Ramos (cell line): ENCODE measurements around the gene MAP7.
"Not testable (repeated sequence)": the region's sequence is repeated elsewhere in the genome, so short reads cannot be mapped to it uniquely, and the experiment has no call there.

Experiments
- in situ Hi-C: fragments of 300-500 bp; cut with MboI; formaldehyde crosslinking; loops from one replicate; pipeline ENCODE4 v1.14.3; 2022; ENCODE audit warnings: low sequenced_read_pairs; ENCODE audit not compliant: unreplicated experiment

Gene MAP7

GRCh38 chr6:136483906-136484305 is 66.3 kb downstream of the MAP7 start:
- in situ Hi-C loops = no loop called here

GRCh38 chr6:136483005-136483404 is 67.2 kb downstream of the MAP7 start:
- in situ Hi-C loops = not testable (repeated sequence)

- in situ Hi-C loops = no loop called here
Observed at GRCh38 chr6:136477548-136477947, 72.7 kb downstream of the MAP7 start.

GRCh38 chr6:136475686-136476085 is 74.5 kb downstream of the MAP7 start:
- in situ Hi-C loops = no loop called here

GRCh38 chr6:136474241-136474640 is 76.0 kb downstream of the MAP7 start:
- in situ Hi-C loops = no loop called here

- in situ Hi-C loops = no loop called here
Observed at GRCh38 chr6:136471922-136472321, 78.3 kb downstream of the MAP7 start.

DNA sequence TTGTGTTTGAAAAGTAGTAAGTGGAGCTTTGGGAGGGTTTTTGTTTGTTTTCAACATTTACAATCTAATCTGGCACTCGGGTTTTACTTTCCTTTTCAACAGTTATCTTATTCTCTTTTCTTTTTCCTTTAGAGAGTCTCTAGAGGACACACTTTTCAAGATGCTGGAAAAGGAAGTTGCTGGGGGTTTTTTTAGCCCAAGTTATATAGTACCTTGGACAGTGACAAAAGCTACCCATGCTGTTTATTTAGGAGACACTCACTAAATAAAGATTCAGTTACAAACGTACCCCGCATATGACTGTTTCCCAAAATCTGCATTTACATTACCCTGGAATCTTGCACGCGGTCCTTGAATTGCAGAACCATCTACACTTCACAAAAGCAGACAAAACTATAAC is 78.8 kb downstream of the MAP7 start:
- in situ Hi-C loops = no loop called here

DNA sequence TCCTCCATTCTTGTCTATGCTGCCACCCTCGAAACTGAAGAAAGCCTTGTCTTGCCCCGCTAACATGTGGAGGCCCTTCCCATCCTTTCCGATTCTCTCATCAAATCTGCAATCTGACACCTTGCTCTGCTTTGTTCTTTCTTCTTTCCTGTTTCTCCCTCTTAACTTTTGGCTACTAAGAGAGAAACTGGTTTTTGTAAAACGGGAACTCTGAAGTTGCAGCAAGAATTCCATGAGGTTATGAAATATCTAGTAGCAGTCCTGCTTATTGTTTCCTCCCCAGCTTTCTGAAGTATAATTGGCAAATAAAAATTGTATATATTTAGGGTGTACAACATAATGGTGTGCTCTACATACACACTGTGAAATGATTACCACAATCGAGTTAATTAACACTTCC is 80.2 kb downstream of the MAP7 start:
- in situ Hi-C loops = no loop called here

- in situ Hi-C loops = no loop called here
Observed at GRCh38 chr6:136469154-136469553, 81.1 kb downstream of the MAP7 start.

GRCh38 chr6:136468711-136469110 is 81.5 kb downstream of the MAP7 start:
- in situ Hi-C loops = no loop called here

DNA sequence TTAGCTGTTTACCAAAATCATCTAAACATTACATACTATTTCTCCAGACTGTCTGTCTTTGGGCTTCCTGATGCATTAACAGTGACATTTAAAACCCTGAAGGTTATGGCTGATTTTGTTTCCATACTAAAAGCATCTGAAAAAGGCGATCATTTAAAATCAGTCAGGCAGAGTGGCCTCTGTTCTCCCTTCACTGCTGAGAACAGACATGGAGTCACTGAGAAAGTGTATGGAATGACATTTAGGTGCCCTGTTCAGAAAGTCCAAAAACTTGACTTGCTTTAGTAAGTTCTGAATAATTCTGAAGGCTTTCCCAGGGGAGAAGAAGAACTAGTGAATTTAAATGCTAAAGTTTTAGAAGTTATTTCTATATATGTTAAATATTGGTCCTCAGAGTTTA is 83.0 kb downstream of the MAP7 start:
- in situ Hi-C loops = no loop called here

DNA sequence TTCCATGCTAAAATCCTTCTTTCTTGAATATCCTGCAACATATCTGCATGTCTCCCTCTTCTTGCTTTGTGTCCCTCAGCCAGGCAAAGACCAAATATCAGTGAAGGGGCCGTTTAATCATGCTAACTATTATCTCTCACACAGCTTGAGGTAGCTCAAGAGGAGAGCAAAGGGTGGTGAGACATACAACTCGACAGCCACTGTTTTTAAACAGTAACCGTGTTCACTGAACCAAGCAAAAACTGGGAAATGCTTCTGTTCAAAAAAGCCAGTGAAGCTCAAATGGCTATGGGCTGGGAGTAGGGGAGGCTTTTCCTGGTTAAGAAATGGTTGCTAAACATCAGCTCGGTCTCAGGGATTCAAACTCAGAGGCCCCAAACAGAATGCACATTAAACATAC is 83.4 kb downstream of the MAP7 start:
- in situ Hi-C loops = no loop called here

GRCh38 chr6:136465766-136466303 is 84.4 kb downstream of the MAP7 start:
- in situ Hi-C loops = no loop called here

DNA sequence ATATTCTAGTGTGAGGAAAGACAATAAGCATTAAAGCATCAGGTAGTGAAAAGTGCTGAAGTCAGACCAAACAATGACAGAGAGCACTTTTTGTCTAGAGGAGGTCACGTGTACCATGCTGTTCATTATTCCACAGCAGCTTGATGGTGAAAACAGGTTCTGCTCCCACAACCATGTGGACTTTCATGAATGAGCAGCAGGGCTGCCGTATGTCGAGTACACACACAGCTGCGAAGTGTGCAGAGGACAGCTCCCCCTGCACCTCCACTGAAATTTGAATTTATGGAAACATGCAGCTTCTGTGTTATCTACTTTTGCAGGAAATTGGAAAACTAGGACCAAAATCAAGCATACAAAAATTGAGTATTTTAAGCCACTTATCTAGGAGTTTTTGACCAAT is 85.3 kb downstream of the MAP7 start:
- in situ Hi-C loops = no loop called here

- in situ Hi-C loops = no loop called here
Observed at GRCh38 chr6:136464148-136464547, 86.1 kb downstream of the MAP7 start.

- in situ Hi-C loops = no loop called here
Observed at GRCh38 chr6:136463743-136464142, 86.5 kb downstream of the MAP7 start.

GRCh38 chr6:136446579-136447187 is 103.5 kb downstream of the MAP7 start:
- in situ Hi-C loops = no loop called here

GRCh38 chr6:136446145-136446544 is 104.1 kb downstream of the MAP7 start:
- in situ Hi-C loops = no loop called here

GRCh38 chr6:136445063-136445462 is 105.2 kb downstream of the MAP7 start:
- in situ Hi-C loops = no loop called here

GRCh38 chr6:136440203-136440602 is 110.0 kb downstream of the MAP7 start:
- in situ Hi-C loops = no loop called here

DNA sequence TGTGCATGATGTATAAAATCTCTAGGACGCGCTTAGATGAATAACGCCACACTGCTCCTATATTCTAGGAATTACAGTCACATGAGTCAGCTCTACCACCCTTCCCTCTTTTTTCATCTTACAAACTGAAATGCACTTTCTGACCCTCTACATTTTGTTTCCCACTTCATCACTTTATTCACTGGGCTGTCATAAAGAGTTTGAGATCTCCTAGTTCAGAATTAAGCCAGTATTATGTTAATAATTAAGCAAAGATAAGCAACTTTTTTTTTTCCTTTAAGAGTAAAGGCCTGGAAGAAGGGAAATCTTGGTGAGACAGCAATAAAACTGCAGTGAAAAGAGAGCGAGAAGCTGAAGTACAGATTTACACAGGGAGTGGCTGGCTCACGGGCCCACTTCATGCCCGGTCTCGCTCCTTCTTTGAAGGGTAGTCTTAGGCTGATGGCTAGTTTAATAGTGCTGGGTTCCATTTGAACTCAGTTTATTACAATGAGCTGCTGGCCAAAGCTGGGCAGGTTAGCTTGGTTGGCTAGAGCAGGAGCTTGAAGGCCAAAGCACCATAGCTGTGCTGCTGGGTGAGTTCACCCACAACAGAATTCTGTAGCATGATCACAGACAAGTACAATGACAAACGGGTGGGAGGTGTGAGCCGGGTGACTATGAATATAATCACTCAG is 110.6 kb downstream of the MAP7 start:
- in situ Hi-C loops = no loop called here

GRCh38 chr6:136438441-136438840 is 111.8 kb downstream of the MAP7 start:
- in situ Hi-C loops = no loop called here
